ENCODE data around the gene MACC1.
"Not testable (repeated sequence)": the region's sequence is repeated elsewhere in the genome, so short reads cannot be mapped to it uniquely, and the experiment has no call there.

MACC1 gene

DNA sequence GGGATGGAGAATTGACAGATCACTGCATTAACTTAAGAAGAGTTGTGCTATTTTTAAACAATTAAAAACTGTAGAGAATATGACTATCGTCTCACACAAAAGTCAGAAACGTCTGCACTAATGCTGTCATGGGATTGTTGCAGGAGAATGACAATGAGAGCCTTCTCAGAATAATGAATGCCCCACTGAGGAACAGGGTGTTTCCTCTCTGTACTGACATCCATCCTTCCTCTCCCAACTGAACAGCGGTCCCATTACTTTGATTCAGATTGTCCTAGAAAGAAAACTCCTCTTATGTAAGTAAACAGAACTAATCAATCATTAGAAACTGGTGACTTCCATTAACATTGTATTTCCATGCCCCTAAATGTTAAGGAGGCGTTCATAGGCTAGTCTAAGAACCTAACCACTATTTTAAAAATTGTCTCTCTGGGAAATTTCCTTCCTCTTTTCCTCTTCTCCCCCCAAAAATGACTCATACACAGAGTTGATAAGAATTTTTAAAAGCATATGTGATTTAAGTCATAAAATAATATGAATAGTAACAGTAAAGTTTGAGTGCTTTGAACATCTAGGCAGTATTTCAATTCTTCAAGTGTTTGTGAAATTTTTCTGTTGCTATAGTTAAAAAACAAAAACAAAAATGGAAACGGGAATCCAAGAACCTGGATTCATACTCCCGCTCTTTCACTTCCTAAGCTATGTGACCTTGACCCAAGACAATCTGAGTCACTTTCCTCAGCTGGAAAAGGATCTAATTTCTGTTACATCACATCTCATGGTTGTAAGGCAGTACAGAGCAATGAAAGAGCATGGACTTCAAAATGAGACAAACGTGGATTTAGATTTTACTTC lies 12.7 kb upstream of the MACC1 start:
- no peak for DNase-seq

- DNase-seq, result no peak
Observed at GRCh38 chr7:20229081-20229480, 11.9 kb upstream of the MACC1 start.

GRCh38 chr7:20228654-20229053 lies 11.5 kb upstream of the MACC1 start:
- no peak for DNase-seq

GRCh38 chr7:20227291-20227795 lies 10.2 kb upstream of the MACC1 start:
- DNase-seq, result no peak

- DNase-seq, result no peak
Observed at GRCh38 chr7:20226860-20227259, 9.7 kb upstream of the MACC1 start.

DNA sequence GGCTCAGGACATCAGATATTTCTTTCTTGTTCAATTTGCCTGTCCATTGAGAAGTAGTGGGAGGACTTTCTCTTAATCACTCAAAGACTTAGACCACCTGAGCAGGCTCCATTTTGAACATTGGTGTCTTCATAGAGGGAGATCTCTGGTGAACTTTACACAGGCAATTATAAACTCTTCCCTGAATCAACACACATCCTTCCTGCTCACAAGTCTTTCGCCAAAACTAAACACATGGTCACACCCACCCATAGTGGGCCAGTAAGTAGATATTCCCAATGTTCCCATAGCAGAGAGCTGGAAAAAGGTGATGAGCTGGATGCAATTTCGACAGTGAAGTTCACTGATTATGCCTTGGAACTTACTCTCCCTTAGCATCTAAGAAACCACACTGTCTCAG lies 8.2 kb upstream of the MACC1 start:
- no peak for DNase-seq

DNA sequence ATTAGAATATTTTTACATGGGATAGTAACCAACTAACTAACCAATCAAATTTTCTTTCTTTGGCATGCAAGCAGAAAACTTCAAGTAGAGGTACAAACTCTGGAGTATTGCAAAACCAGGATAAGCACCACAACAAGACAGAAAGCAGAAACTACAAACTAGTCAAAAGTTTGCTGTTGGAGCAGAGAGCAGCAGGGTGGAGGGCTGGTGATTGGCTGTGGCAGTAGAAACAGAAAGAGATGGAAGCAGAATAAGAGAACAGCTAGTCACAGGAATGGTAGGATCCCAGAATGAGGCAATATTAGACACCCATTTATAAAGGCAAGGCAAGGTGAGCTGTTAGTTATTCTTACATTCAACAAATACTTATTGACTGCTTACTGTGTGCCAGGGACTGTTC lies 6.8 kb upstream of the MACC1 start:
- DNase-seq, result no peak

GRCh38 chr7:20223356-20223755 lies 6.2 kb upstream of the MACC1 start:
- no peak for DNase-seq

DNA sequence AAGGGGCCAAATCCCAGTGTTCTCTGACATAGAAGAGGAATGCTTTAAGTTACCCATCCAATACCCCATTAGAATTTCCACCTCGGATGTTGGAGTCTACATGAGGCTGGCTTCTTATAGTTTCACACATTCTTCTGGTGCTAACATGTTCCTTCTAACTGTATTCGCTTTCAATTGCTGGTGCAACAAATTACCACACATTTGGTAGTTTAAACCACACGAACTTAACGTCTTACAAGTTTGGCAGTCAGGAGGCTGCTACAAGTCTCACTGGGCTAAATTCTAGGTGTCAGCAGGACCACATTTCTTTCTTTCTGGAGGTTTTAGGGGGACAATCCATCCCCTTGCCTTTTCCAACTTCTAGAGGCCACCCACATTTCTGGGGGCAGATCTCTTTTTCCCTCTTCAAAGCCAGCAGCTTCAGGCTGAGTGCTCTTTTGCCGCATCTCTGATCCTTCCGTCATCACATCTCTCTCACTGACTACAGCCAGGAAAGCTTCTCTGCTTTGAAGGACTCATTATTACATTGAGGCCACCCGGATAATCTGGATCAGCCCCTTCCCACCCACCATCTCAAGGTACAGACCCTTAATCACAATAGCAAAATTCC lies 5.1 kb upstream of the MACC1 start:
- DNase-seq, result no peak

- no peak for DNase-seq
Observed at GRCh38 chr7:20220921-20221547, 3.9 kb upstream of the MACC1 start.

- no peak for DNase-seq
Observed at GRCh38 chr7:20220293-20220761, 3.1 kb upstream of the MACC1 start.

DNA sequence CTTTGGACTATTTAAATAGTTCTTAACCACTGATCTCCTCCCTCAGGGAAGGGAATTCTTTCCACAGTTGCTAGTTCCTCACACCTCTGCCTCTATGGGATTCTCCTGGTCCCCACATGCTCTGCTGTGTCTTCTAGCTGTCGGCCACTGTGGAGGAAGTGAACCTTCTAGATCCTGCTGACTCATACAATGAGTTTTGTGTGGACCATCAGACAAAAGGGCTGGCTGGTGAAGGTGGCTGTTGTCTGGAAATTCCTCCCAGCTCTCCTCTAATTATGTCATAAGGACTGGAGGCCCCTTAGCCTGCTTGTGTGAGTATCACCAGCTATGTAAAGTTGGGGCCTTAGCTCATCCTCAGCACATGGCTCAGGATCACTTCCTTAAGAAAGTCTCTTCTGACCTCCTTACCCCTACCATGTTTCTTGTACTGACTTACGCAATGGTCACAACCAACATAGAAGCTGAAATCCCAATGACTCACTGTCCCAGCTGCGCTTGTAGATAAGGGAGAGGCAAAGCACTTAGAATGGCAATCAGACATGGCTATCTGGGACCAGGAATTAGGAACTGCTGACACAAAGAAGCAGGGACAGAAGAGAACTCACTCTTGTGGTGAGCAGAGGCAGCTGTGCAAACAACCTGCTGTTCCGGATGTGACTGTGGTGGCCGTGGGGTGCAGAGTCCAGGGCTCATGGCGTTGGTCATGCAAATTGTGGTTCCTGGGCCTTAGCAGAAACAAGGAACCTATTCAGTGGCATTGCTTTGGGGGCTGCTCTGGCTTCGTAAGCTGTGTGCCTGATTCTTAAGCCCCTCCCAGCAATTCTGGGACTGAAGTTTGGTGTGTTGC lies 2.5 kb upstream of the MACC1 start:
- no peak for DNase-seq

GRCh38 chr7:20219062-20219445 lies 1.9 kb upstream of the MACC1 start:
- DNase-seq, result no peak

- DNase-seq, result no peak
Observed at GRCh38 chr7:20218279-20218678, 1.1 kb upstream of the MACC1 start.

- DNase-seq, result no peak
Observed at GRCh38 chr7:20216406-20217036, 663 bp downstream of the MACC1 start.

DNA sequence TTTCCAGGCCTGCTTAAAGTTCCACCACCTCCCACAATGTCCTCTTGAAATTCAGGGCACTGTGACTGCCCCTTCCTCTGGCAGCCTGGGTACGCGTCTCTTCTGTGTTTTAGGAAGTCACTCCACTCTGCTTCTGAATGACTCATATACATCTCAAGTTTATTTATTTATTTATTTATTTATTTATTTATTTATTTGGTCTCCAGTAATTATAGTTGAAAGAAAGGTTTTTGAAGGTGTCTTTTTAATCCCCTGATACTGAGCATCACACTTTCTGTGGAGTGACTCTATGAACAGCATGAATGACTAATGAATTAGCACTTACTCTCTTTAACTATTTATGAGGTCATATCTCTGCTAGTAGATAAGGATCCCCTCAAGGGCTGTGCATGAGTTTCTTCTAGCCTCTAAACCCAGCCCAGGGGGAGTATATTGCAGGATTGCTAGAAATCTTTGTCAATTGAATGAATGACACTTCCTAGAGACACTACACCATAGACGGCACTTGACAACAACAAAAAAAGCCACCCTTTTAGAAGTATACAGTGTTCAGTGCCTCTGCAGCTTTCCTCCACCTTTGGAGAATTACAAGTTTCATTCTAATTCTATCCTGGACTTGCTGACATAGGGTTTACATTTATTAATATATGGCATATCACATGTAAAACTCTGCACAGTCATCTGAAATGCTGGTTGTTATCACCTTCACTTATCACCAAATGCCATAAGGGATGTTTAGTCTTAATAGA lies 2.1 kb downstream of the MACC1 start:
- no peak for DNase-seq

- DNase-seq, result no peak
Observed at GRCh38 chr7:20214132-20214531, 3.1 kb downstream of the MACC1 start.

DNA sequence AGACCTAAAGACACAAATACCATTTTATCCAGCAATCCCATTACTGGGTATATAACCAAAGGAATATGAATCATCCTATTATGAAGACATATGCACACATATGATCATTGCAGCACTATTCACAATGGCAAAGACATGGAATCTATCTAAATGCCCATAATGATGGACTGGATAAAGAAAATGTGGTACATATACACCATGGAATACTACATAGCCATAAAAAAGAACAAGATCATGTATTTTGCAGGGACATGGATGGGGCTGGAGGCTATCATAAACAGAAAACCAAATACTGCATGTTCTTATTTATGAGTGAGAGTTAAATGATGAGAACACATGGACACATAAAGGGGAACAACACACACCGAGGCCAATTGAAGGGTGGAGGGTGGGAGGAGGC lies 3.8 kb downstream of the MACC1 start:
- no peak for DNase-seq

- no peak for DNase-seq
Observed at GRCh38 chr7:20211376-20211775, 5.8 kb downstream of the MACC1 start.

- DNase-seq, result no peak
Observed at GRCh38 chr7:20208651-20209307, 8.4 kb downstream of the MACC1 start.

DNA sequence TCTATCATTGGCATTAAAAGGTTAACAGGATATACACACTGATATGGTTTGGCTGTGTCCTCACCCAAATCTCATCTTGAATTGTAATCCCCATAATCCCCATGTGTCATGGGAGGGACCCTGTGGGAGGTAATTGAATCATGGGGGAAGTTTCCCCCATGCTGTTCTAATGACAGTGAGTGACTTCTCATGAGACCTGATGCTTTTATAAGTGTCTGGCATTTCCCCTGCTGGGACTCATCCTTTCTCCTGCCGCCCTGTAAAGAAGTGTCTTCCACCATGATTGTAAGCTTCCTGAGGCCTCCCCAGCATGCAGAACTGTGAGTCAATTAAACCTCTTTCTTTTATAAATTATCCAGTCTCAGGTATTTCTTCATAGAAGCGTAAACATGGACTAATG lies 9.4 kb downstream of the MACC1 start:
- not testable (repeated sequence) for DNase-seq
